ENCODE data around the gene LAMA5.

LAMA5 gene

GRCh38 chr20:62367136-62367632 lies at the start of gene LAMA5:
Gene LAMA5, minus strand, starts transcription at chr20:62367312. Its CDS starts 67 bp downstream, at chr20:62367245.
- no peak for DNase-seq

GRCh38 chr20:62415354-62416111 lies 48.4 kb upstream of the LAMA5 start:
- DNase-seq, result no peak

- no peak for DNase-seq
Observed at GRCh38 chr20:62413896-62414481, 46.9 kb upstream of the LAMA5 start.

GRCh38 chr20:62413025-62413570 lies 46.0 kb upstream of the LAMA5 start:
- DNase-seq, result no peak

- DNase-seq, result no peak
Observed at GRCh38 chr20:62412194-62413024, 45.3 kb upstream of the LAMA5 start.

GRCh38 chr20:62411479-62412193 lies 44.5 kb upstream of the LAMA5 start:
- no peak for DNase-seq

GRCh38 chr20:62410746-62411478 lies 43.8 kb upstream of the LAMA5 start:
- no peak for DNase-seq

- no peak for DNase-seq
Observed at GRCh38 chr20:62409931-62410745, 43.0 kb upstream of the LAMA5 start.

GRCh38 chr20:62409086-62409853 lies 42.2 kb upstream of the LAMA5 start:
- DNase-seq, result no peak

GRCh38 chr20:62408640-62409039 lies 41.5 kb upstream of the LAMA5 start:
- no peak for DNase-seq

GRCh38 chr20:62408055-62408454 lies 40.9 kb upstream of the LAMA5 start:
- DNase-seq, result no peak

- DNase-seq, result peak; percentile 85
Observed at GRCh38 chr20:62407221-62407992, 40.3 kb upstream of the LAMA5 start, which contains the start of gene CABLES2. Gene CABLES2, minus strand, starts transcription at chr20:62407285. Its CDS starts 9 bp downstream, at chr20:62407276.

- no peak for DNase-seq
Observed at GRCh38 chr20:62406635-62407176, 39.6 kb upstream of the LAMA5 start.

- DNase-seq, result no peak
Observed at GRCh38 chr20:62405981-62406513, 38.9 kb upstream of the LAMA5 start.

- no peak for DNase-seq
Observed at GRCh38 chr20:62405108-62405980, 38.2 kb upstream of the LAMA5 start.

- DNase-seq, result no peak
Observed at GRCh38 chr20:62404761-62405107, 37.6 kb upstream of the LAMA5 start.

GRCh38 chr20:62404112-62404665 lies 37.1 kb upstream of the LAMA5 start:
- DNase-seq, result no peak
